ENCODE results near the gene NKX2-3. TPM values are rescaled to one million over a fixed set of nuclear protein-coding genes. Genes with fewer than 3 reads are reported as not detected.

NKX2-3 gene
- total RNA-seq, 1 experiment from 2014 or later = not detected

DNA sequence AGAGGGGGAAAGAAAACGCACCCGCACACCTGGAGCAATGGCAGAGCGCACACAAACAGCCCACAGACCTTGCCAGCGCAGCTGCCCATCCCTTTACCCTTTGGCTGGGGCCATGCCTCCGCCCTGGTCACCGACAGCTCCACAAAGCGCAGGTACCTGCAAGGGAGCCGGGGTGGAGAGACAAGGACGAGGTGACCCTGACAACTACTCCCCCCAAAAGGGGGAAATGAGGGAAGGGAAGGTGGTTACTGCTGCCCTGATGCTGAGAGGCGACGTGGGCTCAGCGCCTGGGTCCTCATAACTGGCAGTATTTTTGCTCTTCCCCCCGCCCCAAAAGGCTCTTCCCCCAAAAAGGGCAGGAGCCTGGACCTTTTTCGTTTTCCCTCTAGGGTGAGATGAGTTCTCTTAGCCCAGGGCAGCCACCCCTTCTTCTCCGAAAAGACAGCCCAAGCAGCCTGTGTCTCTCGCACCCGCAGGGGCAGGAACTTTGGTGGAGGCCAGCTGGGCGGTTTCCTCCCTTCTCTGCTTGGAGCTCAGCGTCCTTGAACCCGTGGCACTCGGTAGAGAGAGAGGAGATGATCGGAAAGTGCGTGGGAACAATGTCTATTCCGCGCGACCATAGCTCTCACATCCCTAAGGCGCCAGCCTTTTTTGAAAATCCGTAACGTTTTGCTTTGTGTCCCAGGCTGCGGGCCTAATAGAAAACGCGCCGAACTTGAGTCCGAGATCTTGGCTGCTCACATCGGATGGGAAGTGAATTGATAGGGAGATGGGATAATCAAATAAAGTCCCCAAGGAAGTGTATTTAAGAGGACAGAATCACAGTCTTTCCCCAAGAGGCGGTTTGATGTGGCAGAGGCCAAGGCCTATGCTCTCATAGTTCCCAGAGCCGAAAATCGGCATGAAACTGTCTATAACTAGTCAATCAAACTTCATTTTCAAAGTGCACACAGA lies 1.0 kb downstream of the NKX2-3 start:
- no peak for DNase-seq
- intact Hi-C loops (cut with micrococcal nuclease; ENCODE audit: unreplicated experiment) = no loop called here
- TF ChIP-seq, protein P1, sequence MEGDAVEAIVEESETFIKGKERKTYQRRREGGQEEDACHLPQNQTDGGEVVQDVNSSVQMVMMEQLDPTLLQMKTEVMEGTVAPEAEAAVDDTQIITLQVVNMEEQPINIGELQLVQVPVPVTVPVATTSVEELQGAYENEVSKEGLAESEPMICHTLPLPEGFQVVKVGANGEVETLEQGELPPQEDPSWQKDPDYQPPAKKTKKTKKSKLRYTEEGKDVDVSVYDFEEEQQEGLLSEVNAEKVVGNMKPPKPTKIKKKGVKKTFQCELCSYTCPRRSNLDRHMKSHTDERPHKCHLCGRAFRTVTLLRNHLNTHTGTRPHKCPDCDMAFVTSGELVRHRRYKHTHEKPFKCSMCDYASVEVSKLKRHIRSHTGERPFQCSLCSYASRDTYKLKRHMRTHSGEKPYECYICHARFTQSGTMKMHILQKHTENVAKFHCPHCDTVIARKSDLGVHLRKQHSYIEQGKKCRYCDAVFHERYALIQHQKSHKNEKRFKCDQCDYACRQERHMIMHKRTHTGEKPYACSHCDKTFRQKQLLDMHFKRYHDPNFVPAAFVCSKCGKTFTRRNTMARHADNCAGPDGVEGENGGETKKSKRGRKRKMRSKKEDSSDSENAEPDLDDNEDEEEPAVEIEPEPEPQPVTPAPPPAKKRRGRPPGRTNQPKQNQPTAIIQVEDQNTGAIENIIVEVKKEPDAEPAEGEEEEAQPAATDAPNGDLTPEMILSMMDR (IDR thresholded peaks at IDR 0.05; ENCODE audit: unreplicated experiment) = no peak
- no peaks in the 10 kb centered on the region for H3K9me3 Mint-ChIP-seq (ENCODE audit: low read depth, unreplicated experiment)
- no peaks in the 10 kb centered on the region for H3K36me3 Mint-ChIP-seq (ENCODE audit: insufficient read depth, unreplicated experiment)
- H3K27me3 Mint-ChIP-seq (ENCODE audit: unreplicated experiment) = peaks cover 89% of the 10 kb centered on the region
- CTCF ChIA-PET = no interaction called here
- no peak overlapping the region for H3K4me3 Mint-ChIP-seq (ENCODE audit: low read depth, unreplicated experiment)
- no peak overlapping the region for H3K27ac Mint-ChIP-seq (ENCODE audit: unreplicated experiment)
- BruUV-seq (replicated peaks) = no TSS peak
- no peaks in the 10 kb centered on the region for H3K4me1 Mint-ChIP-seq (ENCODE audit: low read depth, unreplicated experiment)

GRCh38 chr10:99534450-99534938 lies 1.8 kb downstream of the NKX2-3 start:
- Mint-ChIP-seq H3K4me1 (ENCODE audit: low read depth, unreplicated experiment) (no peaks in the 10 kb centered on the region), H3K4me3 (ENCODE audit: low read depth, unreplicated experiment) (peak overlapping the region; percentile 66), H3K27me3 (ENCODE audit: unreplicated experiment) (peaks cover 94% of the 10 kb centered on the region), H3K36me3 (ENCODE audit: insufficient read depth, unreplicated experiment) (peaks cover 5% of the 10 kb centered on the region), H3K9me3 (ENCODE audit: low read depth, unreplicated experiment) (no peaks in the 10 kb centered on the region), H3K27ac (ENCODE audit: unreplicated experiment) (no peak overlapping the region)
- CTCF ChIA-PET = interaction anchor here (0.6 kb wide), 1 partner anchor 1461 kb away, joined by 3 read pairs; no protein-coding TSS in a partner anchor
- BruUV-seq (replicated peaks) = no TSS peak
- TF ChIP-seq, protein P1 (IDR thresholded peaks at IDR 0.05; ENCODE audit: unreplicated experiment) = no peak
- intact Hi-C loops (cut with micrococcal nuclease; ENCODE audit: unreplicated experiment) = no loop called here
- no peak for DNase-seq

DNA sequence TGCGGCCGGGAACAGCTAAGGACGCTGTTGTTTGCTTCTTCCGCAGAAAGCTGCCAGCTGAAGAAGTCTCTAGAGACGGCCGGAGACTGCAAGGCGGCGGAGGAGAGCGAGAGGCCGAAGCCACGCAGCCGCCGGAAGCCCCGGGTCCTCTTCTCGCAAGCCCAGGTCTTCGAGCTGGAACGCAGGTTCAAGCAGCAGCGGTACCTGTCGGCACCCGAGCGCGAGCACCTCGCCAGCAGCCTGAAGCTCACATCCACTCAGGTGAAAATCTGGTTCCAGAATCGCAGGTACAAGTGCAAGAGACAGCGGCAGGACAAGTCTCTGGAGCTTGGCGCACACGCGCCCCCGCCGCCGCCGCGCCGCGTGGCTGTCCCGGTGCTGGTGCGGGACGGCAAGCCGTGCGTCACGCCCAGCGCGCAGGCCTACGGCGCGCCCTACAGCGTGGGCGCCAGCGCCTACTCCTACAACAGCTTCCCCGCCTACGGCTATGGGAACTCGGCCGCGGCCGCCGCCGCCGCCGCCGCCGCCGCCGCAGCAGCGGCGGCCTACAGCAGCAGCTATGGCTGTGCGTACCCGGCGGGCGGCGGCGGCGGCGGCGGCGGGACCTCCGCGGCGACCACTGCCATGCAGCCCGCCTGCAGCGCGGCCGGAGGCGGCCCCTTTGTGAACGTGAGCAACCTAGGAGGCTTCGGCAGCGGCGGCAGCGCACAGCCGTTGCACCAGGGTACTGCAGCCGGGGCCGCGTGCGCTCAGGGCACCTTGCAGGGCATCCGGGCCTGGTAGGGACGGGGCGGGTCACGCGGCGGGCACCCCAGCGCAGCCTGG lies 2.4 kb downstream of the NKX2-3 start:
- Mint-ChIP-seq H3K27me3 (ENCODE audit: unreplicated experiment) (peaks cover 94% of the 10 kb centered on the region), H3K4me3 (ENCODE audit: low read depth, unreplicated experiment) (peak overlapping the region; percentile 66), H3K4me1 (ENCODE audit: low read depth, unreplicated experiment) (no peaks in the 10 kb centered on the region), H3K27ac (ENCODE audit: unreplicated experiment) (no peak overlapping the region), H3K36me3 (ENCODE audit: insufficient read depth, unreplicated experiment) (peaks cover 5% of the 10 kb centered on the region), H3K9me3 (ENCODE audit: low read depth, unreplicated experiment) (no peaks in the 10 kb centered on the region)
- no TSS peak for BruUV-seq (replicated peaks)
- DNase-seq = no peak
- TF ChIP-seq, protein P1 (IDR thresholded peaks at IDR 0.05; ENCODE audit: unreplicated experiment) = no peak
- CTCF ChIA-PET = interaction anchor here (0.6 kb wide), 1 partner anchor 1460 kb away, joined by 3 read pairs; no protein-coding TSS in a partner anchor
- intact Hi-C loops (cut with micrococcal nuclease; ENCODE audit: unreplicated experiment) = no loop called here

DNA sequence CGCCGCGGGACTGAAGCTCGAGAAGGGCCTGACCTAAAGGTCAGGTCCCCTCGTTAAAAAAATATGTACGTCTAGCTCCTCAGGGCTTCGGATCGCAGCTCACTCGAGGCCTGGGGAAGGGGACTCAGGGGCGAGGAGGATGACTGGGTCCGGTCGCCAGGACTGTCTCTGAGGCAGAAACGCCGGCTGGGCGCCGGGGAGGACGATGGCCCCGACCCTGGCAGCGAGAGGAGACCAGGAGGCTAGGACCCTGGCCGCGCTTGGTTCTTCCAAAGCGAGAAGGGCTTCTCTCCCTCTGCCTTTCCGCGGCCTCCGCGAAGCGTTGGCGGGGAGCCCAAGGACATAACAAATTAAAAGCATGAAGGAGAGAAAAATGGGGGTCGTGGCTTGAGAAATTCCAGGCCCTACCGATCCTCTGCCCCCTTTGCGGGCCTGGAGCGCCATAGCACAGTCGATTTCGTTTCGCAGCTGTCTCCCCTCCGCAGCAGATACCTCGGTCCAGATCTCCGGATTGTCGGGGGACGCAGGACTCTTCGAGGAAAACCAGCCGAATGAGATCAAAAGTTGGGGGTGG lies 3.1 kb downstream of the NKX2-3 start:
- TF ChIP-seq, protein P1 (IDR thresholded peaks at IDR 0.05; ENCODE audit: unreplicated experiment) = no peak
- Mint-ChIP-seq H3K36me3 (ENCODE audit: insufficient read depth, unreplicated experiment) (peaks cover 5% of the 10 kb centered on the region), H3K9me3 (ENCODE audit: low read depth, unreplicated experiment) (no peaks in the 10 kb centered on the region), H3K4me3 (ENCODE audit: low read depth, unreplicated experiment) (peak overlapping the region; percentile 66), H3K27ac (ENCODE audit: unreplicated experiment) (no peak overlapping the region), H3K27me3 (ENCODE audit: unreplicated experiment) (peaks cover 92% of the 10 kb centered on the region), H3K4me1 (ENCODE audit: low read depth, unreplicated experiment) (no peaks in the 10 kb centered on the region)
- intact Hi-C loops (cut with micrococcal nuclease; ENCODE audit: unreplicated experiment) = no loop called here
- CTCF ChIA-PET = interaction anchor here (0.6 kb wide), 1 partner anchor 419 kb away, joined by 6 read pairs; no protein-coding TSS in a partner anchor
- no TSS peak for BruUV-seq (replicated peaks)
- no peak for DNase-seq
